Skin of body (tissue), 3 donors: Measurements from ENCODE around the gene MYO5C. TPM values are rescaled to one million over a fixed set of nuclear protein-coding genes. Genes with fewer than 3 reads are reported as not detected.

Source experiments
- DNase-seq: peaks from one replicate; lab custom pipeline; 2025; lab: John Stamatoyannopoulos, UW
- small RNA-seq: library from RNA; depleted of rRNA; stranded (forward); fragments of <200 nt; gene quantifications from one replicate; pipeline ENCODE3, GENCODE V24; 2014; ENCODE audit warnings: low replicate concordance
- total RNA-seq: library from RNA; depleted of rRNA; stranded (reverse); fragments of >200 nt; gene quantifications from one replicate; pipeline ENCODE4 v1.2.3, GENCODE V29; 2014

MYO5C gene
- total RNA-seq, 1 donor from 2014 or later: 8.0 TPM

- DNase-seq: no peak
Observed at GRCh38 chr15:52150871-52151270, 144.7 kb downstream of the MYO5C start.

GRCh38 chr15:52150043-52150825 lies 145.4 kb downstream of the MYO5C start:
- DNase-seq: no peak

- no peak for DNase-seq
Observed at GRCh38 chr15:52148403-52148802, 147.2 kb downstream of the MYO5C start.

- DNase-seq: no peak
Observed at GRCh38 chr15:52146776-52147175, 148.8 kb downstream of the MYO5C start.

DNA sequence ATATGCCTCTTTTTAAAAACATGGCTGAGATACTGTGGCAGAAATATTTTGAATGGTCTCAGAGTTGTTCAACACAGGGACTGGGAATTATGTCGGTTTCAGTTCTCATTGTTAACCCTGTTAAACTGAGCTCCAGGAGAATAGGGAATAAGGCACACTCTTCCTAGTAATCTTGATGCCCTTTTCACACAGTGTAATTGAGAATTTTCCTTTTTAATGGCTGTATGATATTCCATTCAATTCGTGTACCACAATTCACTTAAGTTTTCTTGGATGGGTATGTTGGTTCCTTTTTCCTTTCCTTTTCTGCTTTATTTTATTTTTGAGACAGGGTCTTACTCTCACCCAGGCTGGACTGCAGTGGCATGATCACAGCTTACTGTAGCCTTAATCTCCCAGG lies 149.3 kb downstream of the MYO5C start:
- no peak for DNase-seq

DNA sequence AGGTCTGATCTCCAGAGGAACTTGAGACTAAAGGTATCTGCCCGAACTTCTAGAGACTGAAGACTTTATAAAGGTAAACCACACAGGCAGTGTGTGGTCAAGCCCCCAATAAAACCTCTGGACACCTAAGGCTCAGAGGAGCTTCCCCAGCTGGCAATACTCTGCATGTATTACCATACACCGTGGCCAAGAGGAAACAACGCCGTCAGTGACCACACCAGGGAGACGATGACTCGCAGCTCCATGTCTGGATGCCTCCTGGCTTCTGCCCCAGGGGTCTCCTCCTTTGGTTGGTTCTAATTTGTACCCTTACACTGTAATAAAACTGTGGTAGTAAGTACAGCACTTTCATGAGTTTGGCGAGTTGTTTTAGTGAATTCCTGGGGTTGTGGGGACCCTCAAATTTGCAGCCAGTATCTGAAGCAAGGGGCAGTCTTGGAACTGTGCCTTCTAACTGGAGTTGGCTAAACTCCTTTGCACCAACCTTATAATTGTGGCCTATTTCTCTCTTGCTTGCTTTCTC lies 150.9 kb downstream of the MYO5C start:
- no peak for DNase-seq

GRCh38 chr15:52143873-52144272 lies 151.7 kb downstream of the MYO5C start:
- no peak for DNase-seq

Small RNA genes lying within 50 kb of the gene (small RNA-seq; reads per million reads assigned to genes)
- gene MIR1266 (0.07 reads per million), gene RF00019 (not detected)

Other genes starting within 250 kb of the MYO5C start
- 0.20 TPM for gene BCL2L10, start 183.0 kb downstream of the MYO5C start, total RNA-seq
- 8.9 TPM for gene GNB5, start 104.4 kb downstream of the MYO5C start, total RNA-seq
- gene MYO5A, start 233.1 kb upstream of the MYO5C start, total RNA-seq: 21.2 TPM